LNCaP clone FGC (cell line): ENCODE results near the gene FCRL3.

Source experiments
- DNase-seq: peaks from one replicate; pipeline ENCODE4 v3.0.0-alpha.2; 2011; ENCODE audit warnings: low read depth
- H3K4me3 ChIP-seq: 2 replicates; pipeline ENCODE4 v1.5.1; 2011; ENCODE audit warnings: mild to moderate bottlenecking, low read depth, low read length, control low read depth
- TF ChIP-seq, protein P1 (sequence below): IDR thresholded peaks from 2 replicates; pipeline ENCODE4 v1.5.1; 2012; ENCODE audit warnings: mild to moderate bottlenecking; ENCODE audit not compliant: control insufficient read depth, insufficient read depth; ENCODE audit errors: extremely low read depth

FCRL3 gene

DNA sequence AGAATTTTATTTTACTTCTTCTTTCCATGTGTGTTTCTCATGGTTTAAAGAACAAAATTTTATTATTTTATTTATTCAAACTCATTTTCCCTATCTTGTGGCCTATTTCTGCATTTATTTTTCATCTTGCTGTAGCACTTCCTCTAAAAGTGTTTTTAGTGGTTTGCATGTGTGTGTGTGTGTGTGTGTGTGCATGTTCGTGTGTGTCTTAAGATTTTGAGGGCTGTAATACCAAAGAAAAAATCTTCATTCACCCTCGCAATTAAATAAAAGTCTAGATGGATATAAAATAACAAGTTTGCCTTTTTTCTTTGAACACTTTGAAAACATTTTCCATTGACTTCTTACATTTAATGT lies 24.6 kb upstream of the FCRL3 start:
- no peak for DNase-seq
- TF ChIP-seq, protein P1, sequence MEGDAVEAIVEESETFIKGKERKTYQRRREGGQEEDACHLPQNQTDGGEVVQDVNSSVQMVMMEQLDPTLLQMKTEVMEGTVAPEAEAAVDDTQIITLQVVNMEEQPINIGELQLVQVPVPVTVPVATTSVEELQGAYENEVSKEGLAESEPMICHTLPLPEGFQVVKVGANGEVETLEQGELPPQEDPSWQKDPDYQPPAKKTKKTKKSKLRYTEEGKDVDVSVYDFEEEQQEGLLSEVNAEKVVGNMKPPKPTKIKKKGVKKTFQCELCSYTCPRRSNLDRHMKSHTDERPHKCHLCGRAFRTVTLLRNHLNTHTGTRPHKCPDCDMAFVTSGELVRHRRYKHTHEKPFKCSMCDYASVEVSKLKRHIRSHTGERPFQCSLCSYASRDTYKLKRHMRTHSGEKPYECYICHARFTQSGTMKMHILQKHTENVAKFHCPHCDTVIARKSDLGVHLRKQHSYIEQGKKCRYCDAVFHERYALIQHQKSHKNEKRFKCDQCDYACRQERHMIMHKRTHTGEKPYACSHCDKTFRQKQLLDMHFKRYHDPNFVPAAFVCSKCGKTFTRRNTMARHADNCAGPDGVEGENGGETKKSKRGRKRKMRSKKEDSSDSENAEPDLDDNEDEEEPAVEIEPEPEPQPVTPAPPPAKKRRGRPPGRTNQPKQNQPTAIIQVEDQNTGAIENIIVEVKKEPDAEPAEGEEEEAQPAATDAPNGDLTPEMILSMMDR = no peak
- H3K4me3 ChIP-seq = no peak overlapping the region

DNA sequence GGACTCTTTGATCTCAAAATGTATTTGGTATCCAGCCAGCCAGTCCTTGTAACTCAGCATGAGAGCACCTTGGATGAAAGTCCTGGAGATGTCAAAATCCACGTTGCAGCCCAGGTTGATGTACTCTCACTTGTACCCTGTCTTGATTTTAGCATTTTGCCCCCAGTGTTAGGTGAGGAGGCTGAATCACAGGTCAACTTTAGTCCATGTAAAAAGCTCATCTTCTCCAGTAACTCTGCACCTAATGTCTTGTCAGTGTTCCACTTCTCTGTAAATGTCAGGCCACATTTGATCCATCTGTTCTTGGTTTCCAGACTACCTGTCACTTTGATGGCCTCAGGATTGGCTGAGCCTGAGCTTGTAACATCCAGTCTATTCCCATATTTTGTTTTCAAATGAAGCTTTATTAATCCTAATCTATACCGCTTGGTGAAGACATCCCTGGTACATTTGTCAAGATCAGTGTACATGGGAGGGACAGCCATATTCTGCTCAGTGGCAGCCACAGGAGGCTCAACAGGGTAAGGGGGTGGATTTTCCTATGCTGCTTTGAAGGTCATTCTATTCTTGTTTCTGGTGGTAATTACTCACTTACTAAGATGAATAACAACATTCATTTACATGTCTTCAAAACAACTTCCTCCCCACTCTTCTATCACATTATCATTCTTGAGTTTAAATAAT lies 24.1 kb upstream of the FCRL3 start:
- H3K4me3 ChIP-seq = no peak overlapping the region
- DNase-seq = no peak
- TF ChIP-seq, protein P1 = no peak

DNA sequence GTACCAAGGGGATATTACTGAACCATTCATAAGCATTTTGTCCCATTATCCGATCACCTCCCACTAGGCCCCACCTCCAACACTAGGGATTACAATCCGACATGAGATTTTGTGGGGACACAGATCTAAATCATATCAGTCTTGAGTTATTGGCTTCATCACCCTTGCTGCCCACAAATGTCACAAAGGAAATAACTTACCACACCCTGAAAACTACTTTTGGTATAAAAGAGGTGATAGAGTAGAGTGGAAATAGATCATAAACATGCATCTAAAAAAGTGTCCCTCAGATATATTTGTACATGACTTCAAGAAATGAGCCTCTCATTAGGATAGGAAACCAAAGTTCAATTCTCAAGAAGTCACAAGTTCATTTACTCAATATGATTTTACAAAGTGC lies 22.6 kb upstream of the FCRL3 start:
- H3K4me3 ChIP-seq = no peak overlapping the region
- DNase-seq = no peak
- TF ChIP-seq, protein P1 = no peak

DNA sequence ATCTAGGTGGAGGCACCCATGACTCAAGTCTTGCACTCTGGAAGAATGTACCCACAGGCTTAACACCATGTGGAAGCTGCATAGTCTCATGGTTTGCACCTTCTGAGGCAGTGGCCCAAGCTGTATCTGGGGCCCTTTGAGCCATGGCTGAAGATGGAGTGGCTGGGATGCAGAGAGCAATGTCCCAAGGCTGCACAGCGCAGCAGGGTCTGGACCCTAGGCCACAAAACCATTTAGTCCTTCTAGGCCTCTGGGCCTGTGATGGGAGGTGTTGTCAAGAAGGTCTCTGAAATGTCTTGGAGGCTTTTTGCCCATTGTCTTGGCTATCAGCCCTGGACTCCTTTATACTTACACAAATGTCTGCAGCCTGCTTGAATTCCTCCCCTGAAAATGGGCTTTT lies 21.4 kb upstream of the FCRL3 start:
- TF ChIP-seq, protein P1 = no peak
- no peak overlapping the region for H3K4me3 ChIP-seq
- no peak for DNase-seq

DNA sequence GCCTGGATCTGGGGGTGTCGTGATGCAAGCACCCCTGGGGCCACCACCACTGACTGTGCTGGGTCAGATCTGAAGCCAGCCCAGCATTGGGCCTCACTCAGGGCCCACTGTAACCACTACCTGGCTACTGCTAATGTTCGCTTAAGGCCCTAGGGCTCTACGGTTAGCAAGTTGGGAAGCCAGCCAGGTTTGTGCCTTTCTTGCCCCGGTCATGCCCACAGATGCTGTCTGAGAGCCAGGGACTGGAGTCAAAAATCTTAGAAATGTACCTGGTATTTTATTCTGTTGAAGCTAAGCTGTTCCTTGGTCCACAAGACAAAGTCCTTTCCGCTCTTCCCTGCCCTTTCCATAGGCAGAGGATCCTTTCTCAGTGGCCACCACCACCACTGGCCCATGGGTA lies 15.2 kb upstream of the FCRL3 start:
- TF ChIP-seq, protein P1 = no peak
- DNase-seq = no peak

DNA sequence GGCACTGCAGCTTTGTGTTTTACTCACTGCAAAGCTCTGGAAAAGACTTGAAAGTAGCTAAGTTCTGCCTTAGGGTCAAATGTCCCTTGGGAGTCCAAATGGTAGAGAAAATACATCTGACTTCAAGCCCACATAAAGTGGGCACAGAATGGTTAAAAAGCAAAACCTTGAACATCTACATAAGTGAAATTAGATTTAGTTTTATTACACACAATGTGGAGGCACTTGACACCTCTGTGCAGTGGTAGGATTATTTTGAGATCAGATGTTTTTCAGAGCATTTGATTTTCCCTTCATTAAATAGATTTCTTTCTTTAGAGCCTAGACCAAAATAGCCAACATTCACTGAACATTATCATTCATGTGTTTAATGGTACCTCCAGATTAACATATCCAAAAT lies 11.2 kb upstream of the FCRL3 start:
- H3K4me3 ChIP-seq = no peak overlapping the region
- TF ChIP-seq, protein P1 = no peak
- no peak for DNase-seq

More for the DNA sequence above, 15.2 kb upstream of the FCRL3 start:
- H3K4me3 ChIP-seq = no peak overlapping the region

DNA sequence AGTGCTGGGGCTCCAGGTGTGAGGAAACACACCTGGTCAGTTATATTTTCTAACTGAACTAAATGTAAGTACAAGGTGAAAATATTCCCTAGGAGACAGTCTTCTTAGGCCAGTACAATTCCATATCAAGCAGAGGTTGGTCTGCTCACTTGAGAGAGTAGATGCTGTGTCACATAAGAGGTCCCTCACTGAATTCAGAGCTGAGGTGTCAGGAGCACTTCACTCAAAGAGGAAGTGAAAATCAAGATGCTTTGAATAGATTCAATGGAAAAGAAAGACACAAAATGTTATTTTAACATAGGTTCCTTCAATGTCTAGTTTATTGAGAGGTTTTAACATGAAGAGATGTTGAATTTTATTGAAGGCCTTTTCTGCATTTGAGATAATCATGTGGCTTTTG lies 4.3 kb upstream of the FCRL3 start:
- DNase-seq = no peak
- TF ChIP-seq, protein P1 = no peak
- no peak overlapping the region for H3K4me3 ChIP-seq
